GM15510 (cell line): Measurements from ENCODE around the gene RHBDD1.

Experiments
- POLR2A ChIP-seq: IDR thresholded peaks from 3 replicates; pipeline ENCODE4 v1.6.1; 2011; ENCODE audit warnings: borderline replicate concordance; ENCODE audit not compliant: insufficient read length; ENCODE audit errors: extremely low read depth

The RHBDD1 gene

DNA sequence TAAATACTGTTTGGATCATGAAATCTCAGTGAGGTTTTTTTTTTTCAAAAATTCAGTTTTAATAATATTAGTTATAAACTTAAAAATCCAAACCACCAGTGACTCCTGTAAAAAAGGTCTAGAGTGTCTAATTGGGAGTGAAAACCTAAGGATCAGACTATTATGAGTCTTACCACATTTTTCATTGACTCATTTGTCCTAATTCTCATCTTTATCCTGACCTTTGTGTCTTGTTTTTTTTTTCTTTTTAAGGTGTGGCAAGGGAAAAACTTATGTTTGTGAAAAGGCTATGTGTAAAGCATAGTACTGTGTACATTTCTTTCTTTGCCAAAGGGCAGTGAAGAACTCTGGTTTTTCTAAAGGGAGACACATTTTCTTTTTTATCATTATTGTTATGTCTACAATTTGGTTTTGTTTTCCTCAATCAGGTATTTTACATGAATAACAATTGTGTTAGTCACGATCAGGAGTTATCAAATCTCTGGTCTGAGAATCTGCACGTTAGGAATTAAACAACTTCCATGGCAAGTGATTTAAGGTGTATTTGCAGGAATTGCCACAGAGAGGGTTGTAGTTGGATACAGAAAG, 52.6 kb downstream of the RHBDD1 start:
- no peak for TF ChIP-seq POLR2A

DNA sequence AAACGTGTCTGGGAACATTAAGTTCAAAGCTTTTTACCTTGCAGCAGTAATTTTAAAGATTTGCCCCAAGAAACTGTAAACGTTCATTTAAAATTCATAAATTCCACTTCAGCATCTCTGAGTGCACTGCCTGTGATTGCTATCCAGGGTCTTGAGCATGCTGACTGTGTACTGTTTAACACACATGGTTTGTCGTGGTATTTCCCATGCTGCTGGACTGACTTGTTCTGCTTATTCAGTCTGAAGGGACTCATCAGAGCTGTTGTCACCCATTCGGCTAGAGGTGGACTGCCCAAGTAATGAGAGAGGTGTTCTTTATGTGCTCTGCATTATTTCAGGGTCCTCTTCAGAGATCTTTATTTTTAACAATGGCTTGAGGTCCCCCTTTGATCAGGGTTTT, 53.1 kb downstream of the RHBDD1 start:
- no peak for TF ChIP-seq POLR2A

DNA sequence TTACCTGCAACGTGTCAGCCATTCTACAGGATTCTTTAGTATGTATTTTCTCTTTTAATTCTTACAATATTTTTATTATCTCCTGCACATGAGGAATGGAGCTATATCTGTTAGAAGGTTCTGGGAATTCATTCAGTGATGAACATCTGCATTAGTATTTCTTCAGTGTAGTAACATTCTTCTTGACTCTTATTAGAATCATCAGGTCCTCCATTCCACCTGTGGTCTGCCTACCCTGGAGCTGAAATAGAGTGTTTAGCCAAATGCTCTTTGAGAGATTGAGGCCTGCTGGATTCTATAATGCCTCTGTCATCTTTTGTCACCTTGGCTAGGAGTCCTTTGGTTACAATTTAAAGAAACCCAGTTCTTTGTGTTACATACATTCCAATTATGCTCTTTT, 54.4 kb downstream of the RHBDD1 start:
- TF ChIP-seq POLR2A: no peak

DNA sequence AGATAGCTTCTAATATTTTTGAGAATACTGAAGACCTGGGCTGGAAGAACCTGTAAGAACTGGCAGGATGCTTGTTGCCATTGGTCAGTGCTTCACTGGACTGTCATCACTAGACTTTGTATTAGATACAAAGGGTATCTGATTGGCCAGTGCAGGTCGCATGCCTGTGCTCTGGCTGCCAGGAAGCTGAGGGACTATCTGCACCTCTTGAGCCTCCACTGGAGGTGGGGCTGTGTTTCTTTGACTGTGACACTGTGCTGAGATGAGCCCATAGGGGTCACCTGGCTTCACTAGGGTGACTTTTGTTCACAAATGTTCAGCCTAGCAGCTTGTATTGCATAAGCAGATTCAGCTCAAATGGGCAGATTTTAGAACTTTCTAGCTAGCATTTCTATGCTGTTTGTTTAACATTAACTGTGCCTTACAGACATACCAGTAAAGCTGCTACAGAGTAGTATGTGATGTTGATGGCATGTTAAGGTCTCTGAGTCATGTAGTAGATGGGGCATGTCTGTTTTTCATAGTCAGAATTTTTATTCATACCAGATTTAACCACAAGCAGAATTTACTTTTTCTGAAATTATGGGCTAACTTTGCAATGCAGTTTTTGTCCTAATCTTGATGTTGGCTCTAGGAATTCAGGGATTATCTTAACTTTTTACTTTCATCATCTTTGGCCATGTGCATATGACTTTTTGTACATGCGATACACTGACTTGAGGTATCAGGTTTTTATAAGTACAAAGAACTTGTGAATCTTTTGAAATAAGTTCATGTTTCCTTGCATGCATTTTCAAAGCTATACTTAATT, 56.1 kb downstream of the RHBDD1 start:
- no peak for TF ChIP-seq POLR2A

DNA sequence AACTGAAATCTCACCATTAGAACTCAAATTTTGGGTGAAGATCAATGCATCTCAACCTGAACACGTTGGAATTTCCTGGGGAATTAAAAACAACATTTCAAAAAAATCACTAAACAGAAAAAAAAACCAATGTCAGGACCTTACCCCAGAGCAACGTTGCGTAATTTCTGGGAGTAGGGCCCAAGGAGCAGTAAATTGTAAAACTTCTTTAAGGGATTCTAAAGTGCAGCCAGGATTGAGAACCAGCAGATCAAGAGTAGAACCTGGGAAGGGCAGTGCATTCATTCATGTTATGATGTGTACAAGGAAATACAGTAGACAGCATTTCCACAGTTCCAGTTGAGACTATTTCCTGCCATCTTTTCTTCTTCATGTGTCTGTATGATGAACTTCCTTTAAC, 56.9 kb downstream of the RHBDD1 start:
- no peak for TF ChIP-seq POLR2A

DNA sequence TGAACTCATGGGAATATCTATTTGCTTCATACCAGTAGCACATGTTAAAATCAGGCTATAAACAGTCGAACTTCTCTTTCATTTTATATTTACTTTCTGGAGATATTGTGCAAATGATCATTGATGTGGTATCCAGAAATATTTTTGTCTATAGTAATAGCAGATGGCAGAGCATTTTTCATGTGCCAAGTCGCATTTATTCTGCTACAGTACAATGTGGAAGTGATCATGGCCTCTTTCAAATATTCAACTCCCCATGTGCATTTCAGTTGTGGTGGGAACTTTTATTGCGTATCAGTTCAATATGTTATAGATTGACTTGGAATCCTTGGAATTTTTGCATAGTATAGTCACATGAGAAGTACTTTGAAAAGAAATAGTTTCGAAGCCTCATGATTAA, 57.4 kb downstream of the RHBDD1 start:
- no peak for TF ChIP-seq POLR2A

DNA sequence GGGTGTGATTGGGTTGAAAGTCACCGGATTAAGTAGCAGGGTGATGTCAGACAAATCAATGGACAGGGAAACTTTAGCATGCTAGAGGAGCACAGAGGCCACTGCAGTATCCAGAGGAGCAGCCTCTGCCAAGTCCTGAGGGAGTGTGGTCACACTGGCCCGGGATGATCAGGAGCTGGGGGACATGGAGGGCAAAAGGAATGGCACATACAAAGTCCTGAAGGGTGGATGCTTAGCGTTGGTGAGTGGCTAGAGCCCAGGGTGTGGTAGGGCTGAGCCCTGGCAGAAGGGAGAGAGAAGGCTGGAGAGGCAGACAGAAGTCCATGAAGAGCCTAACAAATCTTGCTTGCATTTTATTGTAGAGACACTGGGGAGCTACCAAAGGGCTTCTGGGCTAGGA, 58.9 kb downstream of the RHBDD1 start:
- no peak for TF ChIP-seq POLR2A

DNA sequence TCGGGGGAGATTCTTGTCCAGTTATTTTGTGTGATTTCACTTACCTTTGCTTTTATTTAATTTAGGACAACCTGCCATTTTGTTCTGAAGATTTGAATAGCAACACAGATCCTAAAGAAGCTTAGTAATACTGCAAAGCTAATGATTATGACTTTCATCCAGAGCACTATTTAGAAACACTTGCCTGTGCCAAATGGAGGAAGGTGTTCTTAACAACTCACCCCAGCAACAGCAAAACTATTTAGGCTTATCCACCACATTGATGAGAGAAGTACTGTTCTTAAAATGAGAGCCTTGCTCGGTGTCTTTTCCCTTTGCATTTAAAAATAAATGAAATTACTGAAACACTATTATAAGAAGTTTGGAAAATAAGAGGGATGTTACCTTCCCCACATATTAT, 59.7 kb downstream of the RHBDD1 start:
- TF ChIP-seq POLR2A: no peak

DNA sequence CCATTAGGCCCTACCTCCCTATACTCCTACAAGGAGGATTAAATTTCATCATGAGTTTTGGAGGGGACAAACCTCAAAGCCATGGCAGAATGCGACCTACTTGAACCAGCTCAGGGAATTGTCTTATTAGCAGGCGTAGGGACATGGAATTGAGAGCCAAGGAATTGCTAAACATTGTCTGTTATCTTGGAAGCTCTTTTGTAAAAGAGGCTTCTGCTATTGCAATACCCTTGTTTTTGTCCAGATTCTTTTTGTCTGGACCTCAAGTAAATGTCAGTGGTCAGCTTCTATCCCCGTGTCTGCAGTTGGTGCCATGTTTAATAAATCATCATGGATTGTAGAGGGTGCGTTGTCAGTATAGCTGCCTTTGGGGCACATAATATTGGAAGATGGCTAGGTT, 62.3 kb downstream of the RHBDD1 start:
- no peak for TF ChIP-seq POLR2A

DNA sequence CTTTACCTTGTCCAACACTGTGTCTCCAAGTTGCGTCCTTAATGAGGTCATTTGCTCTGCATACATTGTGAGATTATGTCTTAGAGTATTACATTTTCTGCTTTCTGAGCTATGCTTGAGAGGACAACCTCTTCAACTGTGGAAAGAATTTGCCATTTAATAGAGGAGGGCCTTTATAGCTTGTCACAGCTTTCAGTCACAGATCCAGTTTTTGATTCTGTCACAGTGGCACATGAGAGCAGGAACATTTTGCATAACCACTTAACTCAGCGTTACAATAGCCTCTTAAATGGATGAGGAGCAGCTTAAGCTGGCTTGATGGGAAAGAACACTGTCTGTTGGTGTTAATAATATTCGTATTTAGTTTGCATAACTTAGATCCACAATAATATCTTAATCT, 63.0 kb downstream of the RHBDD1 start:
- TF ChIP-seq POLR2A: no peak

DNA sequence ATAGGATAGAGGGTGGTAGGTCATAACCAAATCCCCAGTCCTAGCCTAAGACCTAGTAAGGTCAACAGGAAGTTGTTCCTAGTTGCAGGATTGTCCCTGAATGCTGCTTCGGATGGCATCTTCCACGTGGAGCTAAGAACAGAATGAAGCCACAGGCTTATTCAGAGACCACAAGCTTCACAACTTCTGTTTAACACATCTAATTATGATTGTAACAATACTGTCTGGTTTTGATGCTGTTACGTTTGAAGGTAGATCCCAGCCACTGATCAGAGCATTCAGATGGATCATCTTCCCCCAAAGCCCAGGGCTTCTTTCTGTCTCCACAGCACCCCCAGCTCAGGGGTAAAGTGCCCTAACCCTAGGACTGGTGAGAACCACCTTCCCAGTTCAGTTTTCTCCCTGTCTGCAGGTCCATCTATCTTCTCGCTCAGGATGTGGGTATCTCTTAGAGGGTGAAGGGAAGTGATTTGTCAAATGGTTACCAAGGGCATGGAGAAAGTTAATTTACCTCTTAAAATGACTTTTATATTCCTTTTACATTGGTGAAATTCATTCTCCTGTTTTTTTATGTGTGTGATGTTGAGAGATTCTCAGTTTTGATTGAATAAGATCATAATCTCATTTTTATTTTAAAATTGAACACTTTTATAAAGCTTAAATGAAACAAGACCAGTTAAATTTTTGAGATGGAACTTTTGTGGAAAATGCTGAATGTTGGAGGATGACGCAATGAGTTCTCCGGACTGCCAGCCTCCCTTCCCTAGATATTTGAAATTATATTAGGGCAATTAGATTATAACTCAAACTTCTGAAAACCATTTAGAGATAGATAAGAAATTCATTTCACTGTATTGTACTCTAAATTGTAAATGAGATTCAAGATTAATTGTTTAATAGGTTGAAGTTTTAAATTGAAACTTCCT, 66.5 kb downstream of the RHBDD1 start:
- no peak for TF ChIP-seq POLR2A

DNA sequence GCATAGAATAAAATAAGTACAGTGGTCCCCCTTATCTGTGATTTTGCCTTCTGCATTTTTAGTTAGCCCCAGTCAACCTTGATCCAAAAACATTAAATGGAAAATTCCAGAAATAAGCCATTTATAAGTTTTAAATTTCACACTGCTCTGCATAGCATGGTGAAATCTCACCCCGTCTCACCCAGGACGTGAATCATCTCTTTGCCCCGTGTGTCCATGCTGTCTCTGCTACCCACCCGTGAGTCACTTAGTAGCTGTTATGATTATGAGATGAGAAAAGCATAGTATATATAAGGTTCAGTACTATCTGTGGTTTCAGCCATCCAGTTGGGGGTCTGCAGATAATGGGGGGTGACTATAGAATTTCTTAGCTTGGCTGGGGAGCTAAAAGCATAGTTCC, 67.3 kb downstream of the RHBDD1 start:
- TF ChIP-seq POLR2A: no peak

DNA sequence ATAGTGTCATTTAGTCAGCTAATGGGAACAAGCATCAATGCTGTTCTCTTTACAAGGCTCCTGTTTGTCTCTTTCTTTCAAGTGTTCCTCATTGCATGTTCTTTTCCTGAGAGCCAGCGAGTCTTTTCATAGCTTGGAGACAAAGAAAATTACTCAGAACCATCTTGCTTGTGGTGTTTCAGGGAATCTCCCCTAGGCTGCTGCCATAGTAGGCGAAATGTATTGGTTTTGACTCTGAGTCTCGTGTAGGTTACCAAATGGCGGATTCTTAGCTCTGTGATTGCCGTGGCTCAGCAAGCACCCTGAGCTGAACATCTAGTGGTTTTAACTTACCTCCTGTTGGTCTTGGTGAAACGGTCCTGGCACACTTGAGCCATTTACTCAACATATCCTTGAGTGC, 68.7 kb downstream of the RHBDD1 start:
- TF ChIP-seq POLR2A: no peak

DNA sequence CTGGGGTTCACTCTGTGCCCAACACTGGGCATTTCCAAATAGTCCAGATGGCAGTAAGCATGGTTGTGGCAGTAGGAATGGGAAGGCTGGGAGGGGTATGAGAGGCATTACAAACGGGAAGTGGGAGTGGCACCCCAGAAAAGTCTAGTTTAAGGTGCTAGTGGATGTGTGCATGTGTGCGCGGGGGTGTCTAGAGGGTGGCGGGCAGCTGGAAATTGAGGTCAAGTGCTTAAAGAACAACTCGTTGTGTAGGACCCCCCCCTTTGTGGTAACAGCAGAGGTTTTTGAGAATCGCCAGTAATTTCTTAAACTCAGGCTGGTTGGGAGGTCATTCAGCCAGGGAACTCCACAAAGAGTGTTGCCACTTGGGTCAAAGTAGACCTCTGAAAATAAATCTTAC, 69.9 kb downstream of the RHBDD1 start:
- TF ChIP-seq POLR2A: no peak

DNA sequence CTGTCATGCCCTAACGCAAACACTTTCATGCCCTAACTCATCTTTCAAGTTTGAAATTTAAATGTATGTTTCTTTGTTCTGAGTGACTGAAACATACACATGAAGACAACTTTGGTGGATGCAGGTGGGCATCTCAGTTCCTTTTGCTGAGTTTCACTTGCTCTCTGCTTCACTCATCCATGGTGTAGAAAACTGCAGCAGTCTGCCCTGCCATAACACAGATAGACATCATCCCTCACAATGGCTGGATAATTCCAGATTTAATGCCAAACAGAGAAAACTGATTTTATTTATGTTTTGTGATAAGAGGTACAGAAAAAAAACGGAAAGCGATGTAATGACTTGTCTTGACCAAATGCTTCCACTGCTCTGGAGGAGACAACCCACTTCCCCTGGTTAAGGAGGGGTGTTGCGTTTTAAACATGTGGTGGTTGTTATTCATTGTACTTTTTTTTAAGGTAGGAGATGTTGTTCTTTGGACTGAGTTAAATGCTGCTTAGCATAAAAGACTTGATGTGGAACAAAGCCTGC, 70.4 kb downstream of the RHBDD1 start:
- no peak for TF ChIP-seq POLR2A

DNA sequence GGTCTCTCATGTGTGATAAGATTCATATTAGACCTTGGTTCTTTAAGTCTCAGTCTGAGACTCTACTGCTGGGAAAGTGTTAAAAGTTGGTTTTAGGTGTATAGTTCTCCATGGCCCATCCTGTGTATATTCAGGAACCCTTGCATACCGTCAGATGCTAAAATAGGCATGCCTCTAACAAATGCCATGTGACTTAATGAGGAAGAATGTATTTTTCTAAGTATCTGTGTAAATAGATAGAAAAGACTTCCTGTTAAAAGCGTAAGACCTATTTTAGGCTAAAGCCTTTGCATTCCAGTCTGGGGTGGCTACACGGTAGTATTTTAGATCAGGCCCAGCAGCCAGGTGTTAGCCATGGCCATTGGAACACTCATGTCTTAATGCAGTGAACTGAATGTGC, 73.3 kb downstream of the RHBDD1 start:
- no peak for TF ChIP-seq POLR2A

DNA sequence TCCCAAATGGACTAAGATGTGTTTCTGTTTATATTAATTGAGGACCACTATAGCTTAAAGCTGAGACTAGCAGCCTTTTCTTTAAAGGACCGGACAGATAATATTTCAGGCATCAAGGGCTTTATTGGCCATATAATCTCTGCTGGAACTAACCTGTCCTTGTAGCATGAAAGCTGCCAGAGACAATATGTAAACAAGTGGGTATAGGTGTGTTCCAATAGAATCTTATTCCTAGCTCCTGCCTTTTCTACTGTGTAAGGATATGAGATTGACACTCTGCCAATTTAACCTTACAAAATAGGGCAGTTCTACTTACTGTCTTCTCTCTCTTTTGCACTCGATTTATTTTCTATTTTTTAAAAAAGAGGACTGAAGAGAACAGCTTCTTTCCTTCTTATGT, 74.0 kb downstream of the RHBDD1 start:
- no peak for TF ChIP-seq POLR2A
